Testis (tissue), 3 donors: Measurements from ENCODE around the gene MAN1A1. TPM values are rescaled to one million over a fixed set of nuclear protein-coding genes. Genes with fewer than 3 reads are reported as not detected.

Experiments
- DNase-seq: peaks from one replicate; pipeline ENCODE4 v3.0.0-alpha.2; 2019
- H3K27ac ChIP-seq, 2 donors: fragments of 200-600 bp; sonication (generic); one replicate each; pipeline ENCODE4 v1.5.1; 2019
- H3K27me3 ChIP-seq: fragments of 200-600 bp; sonication (generic); one replicate; pipeline ENCODE4 v1.5.1; 2019
- H3K36me3 ChIP-seq: fragments of 200-600 bp; sonication (generic); one replicate; pipeline ENCODE4 v1.5.1; 2017; ENCODE audit warnings: low read depth; ENCODE audit errors: missing control alignments
- H3K4me1 ChIP-seq: fragments of 200-600 bp; sonication (generic); one replicate; pipeline ENCODE4 v1.5.1; 2019
- H3K4me3 ChIP-seq, 2 donors: fragments of 200-600 bp; sonication (generic); one replicate each; pipeline ENCODE4 v1.5.1; 2017 to 2019
- H3K9me3 ChIP-seq: fragments of 200-600 bp; sonication (generic); one replicate; pipeline ENCODE4 v1.5.1; 2017
- POLR2A ChIP-seq: fragments of 450-650 bp; IDR thresholded peaks from one replicate; pipeline ENCODE4 v1.6.1; 2017; ENCODE audit warnings: antibody characterized with exemption, mild to moderate bottlenecking, moderate library complexity
- WGBS, 2 donors: methylation state at CpG; one replicate each; pipeline ENCODE4 v1.1.5; 2018; 5-methylcytosine and 5-hydroxymethylcytosine counted together
- intact Hi-C: fragments of 100-400 bp; cut with DNase I; formaldehyde crosslinking; loops from one replicate; pipeline ENCODE4 v1.15.1; 2023; ENCODE audit warnings: low total_unique reads
- polyA plus RNA-seq: library from polyadenylated mRNA; stranded (reverse); fragments of 350-450 nt; fragmentation: Illumina TruSeq; extraction: RNeasy Lipid Tissue Mini Kit (QIAGEN cat#74804); gene quantifications from one replicate; pipeline ENCODE4 v1.2.3, GENCODE V29; 2014; ENCODE audit warnings: low read depth, low replicate concordance; ENCODE audit not compliant: insufficient read depth
- total RNA-seq, 2 donors: library from RNA; depleted of rRNA; stranded (reverse); fragments of >200 nt; gene quantifications; one replicate each; pipeline ENCODE4 v1.2.3, GENCODE V29; 2016
- TF ChIP-seq, protein P1 (sequence below), 3 experiments: fragments of 450-650 bp in 2 of 3; fragments of 200-600 bp in 1 of 3; sonication (generic) in 1 of 3; IDR thresholded peaks; one replicate each; pipeline ENCODE4 v1.5.1; 2016 to 2019; ENCODE audit warnings: antibody characterized with exemption in 3 of 3, mild to moderate bottlenecking in 2 of 3, moderate library complexity in 1 of 3

Gene MAN1A1
- total and polyA plus RNA-seq, 3 donors from 2014 or later, result 12.8 to 21.1 (median 15.0) TPM

DNA sequence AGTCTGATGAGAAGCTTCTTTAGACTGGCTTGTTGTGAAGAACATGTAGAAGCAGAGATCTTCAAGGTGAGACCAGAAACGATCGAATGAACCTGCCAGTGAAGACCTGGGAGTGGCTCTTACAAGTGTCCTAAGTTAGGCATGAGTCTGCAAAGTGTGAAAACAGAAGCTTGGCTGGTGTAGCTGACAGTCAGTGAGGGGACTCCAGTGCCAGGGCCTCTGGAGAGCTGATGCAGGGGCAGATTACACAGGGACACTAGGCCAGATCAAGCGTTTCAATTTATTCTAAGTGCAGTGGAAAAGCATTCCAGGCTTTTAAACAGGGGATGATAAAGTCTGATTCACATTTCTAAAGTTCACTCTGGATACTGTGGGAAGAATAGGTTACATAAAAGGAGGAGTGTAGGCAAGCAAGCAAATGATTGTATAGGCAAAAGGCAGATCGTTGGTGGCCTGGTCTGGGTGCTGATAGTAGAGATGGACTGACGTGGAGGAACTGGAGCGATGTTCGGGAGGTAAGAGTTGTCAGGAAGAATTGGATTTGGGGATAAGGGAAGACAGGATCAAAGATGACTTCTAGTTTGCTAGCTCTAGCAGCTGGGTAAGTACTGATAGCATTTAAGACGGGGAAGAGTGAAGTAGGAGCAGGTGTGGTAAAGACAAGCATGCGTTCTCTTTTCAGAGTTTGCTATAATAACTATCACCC is 133.5 kb downstream of the MAN1A1 start:
- Histone ChIP-seq H3K9me3 (no peaks in the 10 kb centered on the region), H3K4me1 (no peaks in the 10 kb centered on the region), H3K27ac (no peak overlapping the region), H3K27me3 (no peaks in the 10 kb centered on the region), H3K4me3 (no peak overlapping the region), H3K36me3 (no peaks in the 10 kb centered on the region)
- TF ChIP-seq, protein P1, sequence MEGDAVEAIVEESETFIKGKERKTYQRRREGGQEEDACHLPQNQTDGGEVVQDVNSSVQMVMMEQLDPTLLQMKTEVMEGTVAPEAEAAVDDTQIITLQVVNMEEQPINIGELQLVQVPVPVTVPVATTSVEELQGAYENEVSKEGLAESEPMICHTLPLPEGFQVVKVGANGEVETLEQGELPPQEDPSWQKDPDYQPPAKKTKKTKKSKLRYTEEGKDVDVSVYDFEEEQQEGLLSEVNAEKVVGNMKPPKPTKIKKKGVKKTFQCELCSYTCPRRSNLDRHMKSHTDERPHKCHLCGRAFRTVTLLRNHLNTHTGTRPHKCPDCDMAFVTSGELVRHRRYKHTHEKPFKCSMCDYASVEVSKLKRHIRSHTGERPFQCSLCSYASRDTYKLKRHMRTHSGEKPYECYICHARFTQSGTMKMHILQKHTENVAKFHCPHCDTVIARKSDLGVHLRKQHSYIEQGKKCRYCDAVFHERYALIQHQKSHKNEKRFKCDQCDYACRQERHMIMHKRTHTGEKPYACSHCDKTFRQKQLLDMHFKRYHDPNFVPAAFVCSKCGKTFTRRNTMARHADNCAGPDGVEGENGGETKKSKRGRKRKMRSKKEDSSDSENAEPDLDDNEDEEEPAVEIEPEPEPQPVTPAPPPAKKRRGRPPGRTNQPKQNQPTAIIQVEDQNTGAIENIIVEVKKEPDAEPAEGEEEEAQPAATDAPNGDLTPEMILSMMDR (IDR thresholded peaks at IDR 0.05), result no peak
- no peak for TF ChIP-seq POLR2A
- DNase-seq, result no peak
- intact Hi-C loops, result no loop called here
- 93 to 94% methylated on average over 9 of the region's 9 CpGs for WGBS, 2 donors

DNA sequence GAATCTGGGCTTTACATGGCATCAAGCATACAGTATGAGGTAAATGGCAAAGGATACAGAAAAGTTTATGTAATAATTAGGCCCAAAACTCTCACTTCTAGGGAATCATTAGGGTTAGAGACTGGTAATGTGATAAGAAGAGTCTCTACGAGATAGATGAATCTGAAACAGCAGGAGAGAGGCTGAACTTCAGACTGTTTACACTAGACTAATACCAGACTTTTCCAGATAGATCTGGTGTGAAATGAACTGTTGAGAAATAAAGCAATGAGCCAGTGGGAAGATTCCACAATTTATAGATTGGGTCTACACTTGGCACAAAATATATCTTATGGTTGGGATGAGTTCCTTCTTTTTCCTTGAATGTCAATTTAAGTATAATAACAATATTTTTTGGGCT is 134.3 kb downstream of the MAN1A1 start:
- WGBS, 2 donors, result 59 to 69% methylated on average over 1 of the region's 1 CpG
- TF ChIP-seq POLR2A, result no peak
- intact Hi-C loops, result no loop called here

DNA sequence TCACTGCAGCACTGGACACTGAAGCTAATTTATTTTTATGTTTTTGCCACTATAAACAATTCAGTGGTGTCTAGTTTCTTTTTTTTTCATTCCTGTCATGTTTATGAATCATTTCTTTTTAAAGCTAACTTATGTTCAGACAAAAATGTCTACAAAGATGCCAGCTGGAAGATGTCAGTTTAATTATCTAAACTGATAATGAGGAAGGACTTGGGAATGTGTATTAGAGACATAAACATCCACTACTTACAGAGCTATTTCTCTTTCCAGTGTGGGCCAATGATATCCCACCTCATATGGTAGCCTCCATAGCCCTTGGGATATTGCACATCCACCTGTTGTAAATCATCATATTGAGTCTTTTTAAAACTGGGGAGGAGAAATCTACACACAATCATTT is 139.0 kb downstream of the MAN1A1 start:
- intact Hi-C loops, result no loop called here
- no peak for DNase-seq
- H3K36me3 ChIP-seq, result no peaks in the 10 kb centered on the region
- H3K9me3 ChIP-seq, result no peaks in the 10 kb centered on the region
- H3K4me1 ChIP-seq, result no peaks in the 10 kb centered on the region
- no peak overlapping the region for H3K27ac ChIP-seq
- no peak overlapping the region for H3K4me3 ChIP-seq
- H3K27me3 ChIP-seq, result no peaks in the 10 kb centered on the region
- no peak for TF ChIP-seq POLR2A
- TF ChIP-seq, protein P1 (IDR thresholded peaks at IDR 0.05), result no peak

More for the DNA sequence above, 134.3 kb downstream of the MAN1A1 start:
- no peak overlapping the region for H3K27ac ChIP-seq
- no peaks in the 10 kb centered on the region for H3K9me3 ChIP-seq
- no peak overlapping the region for H3K4me3 ChIP-seq
- no peak for DNase-seq
- H3K4me1 ChIP-seq, result no peaks in the 10 kb centered on the region
- H3K27me3 ChIP-seq, result no peaks in the 10 kb centered on the region
- H3K36me3 ChIP-seq, result no peaks in the 10 kb centered on the region

DNA sequence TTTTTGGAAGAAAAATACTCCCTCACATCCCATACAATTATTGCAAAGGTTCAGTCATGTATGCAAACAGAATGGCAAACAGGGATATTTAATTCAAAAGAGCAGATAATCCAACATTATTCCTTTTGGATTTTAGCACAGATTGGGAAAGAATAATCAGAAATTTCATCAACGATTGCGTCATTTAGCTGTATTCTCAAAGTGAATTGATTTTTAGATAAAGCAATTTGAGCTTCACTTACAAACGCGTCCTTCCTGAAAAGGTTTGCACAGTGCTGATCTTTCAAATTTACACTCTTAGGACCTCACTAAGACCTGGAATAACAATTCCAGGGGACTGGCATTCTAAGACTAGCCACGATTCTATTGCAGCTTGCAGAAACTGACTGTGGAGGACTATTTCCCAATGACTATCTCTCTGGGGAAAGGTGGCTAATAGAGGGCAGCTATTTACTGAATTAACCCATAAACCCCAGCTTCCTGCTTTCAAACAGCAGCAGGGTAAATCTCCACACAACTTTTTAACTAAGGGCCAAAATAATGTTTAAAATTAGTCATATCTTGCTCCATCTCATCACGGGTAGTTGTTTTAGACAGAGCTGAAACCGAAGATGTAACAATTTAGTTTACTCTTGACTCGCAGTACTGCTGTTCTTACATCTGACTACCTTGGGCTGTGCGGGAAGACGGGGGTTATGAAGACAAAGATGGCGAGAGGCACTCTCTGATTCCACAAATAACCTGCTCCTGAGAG is 139.9 kb downstream of the MAN1A1 start:
- intact Hi-C loops, result no loop called here
- TF ChIP-seq POLR2A, result no peak
- TF ChIP-seq, protein P1 (IDR thresholded peaks at IDR 0.05), result no peak
- H3K9me3 ChIP-seq, result no peaks in the 10 kb centered on the region
- DNase-seq, result no peak
- H3K4me1 ChIP-seq, result no peaks in the 10 kb centered on the region
- no peaks in the 10 kb centered on the region for H3K36me3 ChIP-seq
- H3K27me3 ChIP-seq, result no peaks in the 10 kb centered on the region
- WGBS, 2 donors, result 74 to 76% methylated on average over 11 of the region's 11 CpGs
- no peak overlapping the region for H3K27ac ChIP-seq
- no peak overlapping the region for H3K4me3 ChIP-seq

DNA sequence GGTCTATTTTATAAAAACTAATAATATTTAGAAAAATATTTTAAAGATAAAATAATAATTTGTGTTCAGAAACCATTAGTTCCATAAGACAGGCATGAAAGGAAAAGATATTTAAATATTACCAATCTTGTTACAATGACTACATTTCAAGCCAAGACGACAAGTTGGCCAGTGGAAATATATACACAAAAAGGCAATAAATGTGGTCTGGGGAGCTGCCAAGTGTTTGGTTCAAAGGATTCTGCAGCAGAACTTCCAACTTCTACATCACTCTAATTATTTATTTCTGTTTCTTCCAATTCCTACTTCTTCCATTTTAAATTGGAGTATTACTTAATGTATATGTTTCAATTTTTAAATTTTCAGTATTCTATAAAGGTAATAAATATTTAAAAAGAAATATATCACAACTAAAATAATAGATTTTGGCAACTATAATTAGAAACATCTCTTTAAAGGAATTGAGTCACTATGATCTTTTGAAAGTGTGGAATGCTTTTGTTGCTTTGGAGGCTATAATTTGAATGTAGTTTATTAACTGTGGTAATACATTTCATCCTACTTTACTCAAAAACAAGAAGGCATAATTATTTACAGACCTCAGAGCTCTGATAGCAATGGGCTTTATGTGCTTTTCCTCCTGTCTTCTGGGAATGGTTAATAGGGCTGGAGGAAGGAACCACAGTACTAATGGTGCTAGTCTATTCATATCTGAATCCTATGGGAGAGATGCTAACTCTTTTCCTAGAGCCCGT is 141.4 kb downstream of the MAN1A1 start:
- Histone ChIP-seq H3K27me3 (no peaks in the 10 kb centered on the region), H3K9me3 (no peaks in the 10 kb centered on the region), H3K4me3 (no peak overlapping the region), H3K4me1 (no peaks in the 10 kb centered on the region), H3K27ac (no peak overlapping the region), H3K36me3 (no peaks in the 10 kb centered on the region)
- intact Hi-C loops, result no loop called here
- DNase-seq, result no peak
- WGBS, 2 donors, result 60 to 65% methylated on average over 2 of the region's 2 CpGs
- TF ChIP-seq, protein P1 (IDR thresholded peaks at IDR 0.05), result no peak
- no peak for TF ChIP-seq POLR2A
